ENCODE measurements around the gene CACNA1D.

Gene CACNA1D

DNA sequence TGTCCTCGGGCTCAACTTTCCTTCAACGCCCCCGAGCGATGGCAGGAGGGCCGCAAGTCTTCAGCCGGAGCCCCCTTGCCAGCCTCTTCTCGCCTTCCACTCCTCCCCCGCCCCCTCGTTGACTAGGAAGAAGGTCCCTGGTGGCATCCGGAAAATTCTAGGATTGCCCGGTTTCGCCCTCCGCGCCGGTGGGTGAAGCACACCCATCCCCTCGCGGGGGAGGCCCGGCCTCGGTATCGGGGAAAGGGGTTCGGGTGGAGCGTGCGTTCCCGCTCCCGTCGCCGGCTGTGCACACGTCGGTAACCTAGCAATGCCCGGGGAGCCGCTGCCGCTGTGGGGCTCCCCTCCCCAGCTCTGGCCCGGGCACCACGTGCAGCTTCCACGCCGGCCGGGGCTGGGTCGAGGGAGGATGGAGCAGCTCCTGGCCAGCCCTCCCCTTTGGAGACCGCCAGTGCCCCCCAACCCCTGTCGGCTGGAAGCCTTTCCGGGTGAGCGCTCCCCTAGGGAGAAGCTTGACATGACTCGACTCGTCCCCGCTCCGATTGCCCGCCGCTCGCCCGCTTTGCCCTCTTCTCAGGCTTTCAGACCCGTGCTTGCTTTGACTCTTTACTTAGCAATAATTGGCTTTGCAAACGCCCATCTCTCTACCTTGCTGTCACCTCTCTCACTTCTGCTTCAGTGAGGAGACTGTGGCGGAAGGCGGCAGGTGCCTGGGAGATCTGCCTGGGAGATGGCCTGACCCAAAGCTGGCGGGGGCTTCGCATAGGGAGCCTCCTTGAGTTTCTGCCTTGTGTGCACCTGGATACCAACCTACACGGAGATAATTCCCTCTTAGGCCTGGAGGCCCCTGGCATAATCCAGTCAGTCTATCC lies 1.3 kb downstream of the CACNA1D start:
- no peak for FAIRE-seq

DNA sequence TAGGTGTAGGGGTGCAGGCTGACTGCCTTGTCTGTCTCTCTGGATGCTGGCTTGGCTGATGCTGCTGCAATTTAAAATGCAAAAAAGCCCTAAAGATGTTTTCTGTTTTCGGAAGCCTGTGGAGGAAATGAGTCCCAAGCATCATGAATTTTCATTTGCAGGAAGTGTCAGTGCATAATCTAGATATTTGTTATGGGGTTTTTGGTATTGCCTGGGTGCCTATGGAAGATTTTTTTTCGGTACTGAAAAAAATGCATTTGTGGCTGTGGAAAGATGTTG lies 1.9 kb downstream of the CACNA1D start:
- FAIRE-seq, result no peak

DNA sequence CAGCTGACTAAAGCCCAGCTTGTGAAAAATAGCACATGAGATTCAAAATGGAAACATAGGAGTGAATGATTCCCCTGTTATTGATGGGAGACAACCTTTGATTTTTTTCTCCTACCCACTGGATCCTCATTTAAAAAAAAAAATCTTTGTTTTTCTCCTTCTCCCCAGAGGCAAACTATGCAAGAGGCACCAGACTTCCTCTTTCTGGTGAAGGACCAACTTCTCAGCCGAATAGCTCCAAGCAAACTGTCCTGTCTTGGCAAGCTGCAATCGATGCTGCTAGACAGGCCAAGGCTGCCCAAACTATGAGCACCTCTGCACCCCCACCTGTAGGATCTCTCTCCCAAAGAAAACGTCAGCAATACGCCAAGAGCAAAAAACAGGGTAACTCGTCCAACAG lies 2.6 kb downstream of the CACNA1D start:
- no peak for FAIRE-seq

GRCh38 chr3:53498806-53499641 lies 4.6 kb downstream of the CACNA1D start:
- FAIRE-seq, result no peak

DNA sequence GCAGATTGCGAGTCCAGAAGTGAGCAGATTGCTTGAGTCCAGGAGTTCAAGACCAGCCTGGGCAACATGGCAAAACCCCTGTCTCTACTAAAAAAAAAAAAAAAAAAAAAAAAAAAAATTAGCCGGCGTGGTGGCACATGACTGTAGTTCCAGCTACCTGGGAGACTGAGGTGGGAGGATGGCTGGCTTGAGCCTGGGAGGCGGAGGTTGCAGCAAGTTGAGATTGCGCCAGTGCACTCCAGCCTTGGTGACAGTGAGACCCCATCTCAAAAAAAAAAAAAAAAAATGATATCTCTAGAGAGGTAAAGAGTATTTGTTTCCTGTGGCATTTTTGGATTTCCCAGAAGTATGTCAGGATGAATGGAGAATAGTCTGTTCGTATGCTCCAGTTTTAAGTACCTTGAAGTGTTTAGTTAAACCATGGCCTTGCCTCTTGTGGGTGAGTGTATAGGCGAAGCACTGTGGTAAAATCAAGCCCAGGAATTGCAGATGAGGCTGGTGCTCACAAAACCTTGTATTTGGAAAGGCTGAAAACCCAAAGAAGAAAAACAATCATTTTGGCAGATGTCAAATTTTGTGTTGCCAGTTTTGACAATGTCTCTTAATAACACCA lies 5.9 kb downstream of the CACNA1D start:
- FAIRE-seq, result no peak

DNA sequence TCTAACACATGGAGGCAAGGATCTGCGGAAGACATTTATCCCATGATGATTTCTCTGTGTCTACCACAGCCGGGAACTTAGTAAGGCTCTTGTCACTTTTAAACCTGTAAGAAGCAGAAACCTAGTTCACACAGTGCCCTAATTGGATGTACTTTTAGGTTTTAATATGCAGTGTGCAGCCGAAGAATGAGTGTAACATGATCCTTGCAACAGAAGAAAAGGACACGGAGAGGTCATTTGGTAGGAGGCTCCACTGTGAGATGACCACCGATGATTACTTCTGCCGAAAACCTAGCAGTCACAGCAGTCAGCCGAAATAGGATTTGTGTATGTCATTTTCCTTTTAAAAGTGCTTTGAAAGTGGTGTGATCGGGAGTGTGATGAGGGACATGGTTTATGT lies 6.8 kb downstream of the CACNA1D start:
- FAIRE-seq, result no peak

- no peak for FAIRE-seq
These were observed 8.3 kb downstream of the CACNA1D start for GRCh38 chr3:53502737-53503136.

DNA sequence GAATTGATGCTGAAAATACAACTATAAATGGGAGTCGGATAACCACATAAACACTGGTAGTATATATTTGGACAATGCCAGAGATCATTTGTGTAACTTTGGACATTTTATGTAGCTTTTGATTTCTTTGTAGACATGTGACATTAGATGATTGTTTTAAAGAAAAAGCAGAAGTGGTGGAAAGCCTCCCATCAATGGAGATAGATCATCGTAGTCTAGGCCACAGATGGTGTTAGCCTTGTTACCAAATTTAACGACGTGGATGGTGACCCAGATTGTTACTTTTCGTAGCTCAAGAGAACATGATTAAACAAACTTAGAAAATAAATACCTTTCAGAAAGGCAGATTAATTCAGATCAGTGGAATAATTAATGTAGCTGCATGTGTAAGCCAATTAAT lies 8.8 kb downstream of the CACNA1D start:
- no peak for FAIRE-seq

GRCh38 chr3:53506110-53506762 lies 11.8 kb downstream of the CACNA1D start:
- no peak for FAIRE-seq

DNA sequence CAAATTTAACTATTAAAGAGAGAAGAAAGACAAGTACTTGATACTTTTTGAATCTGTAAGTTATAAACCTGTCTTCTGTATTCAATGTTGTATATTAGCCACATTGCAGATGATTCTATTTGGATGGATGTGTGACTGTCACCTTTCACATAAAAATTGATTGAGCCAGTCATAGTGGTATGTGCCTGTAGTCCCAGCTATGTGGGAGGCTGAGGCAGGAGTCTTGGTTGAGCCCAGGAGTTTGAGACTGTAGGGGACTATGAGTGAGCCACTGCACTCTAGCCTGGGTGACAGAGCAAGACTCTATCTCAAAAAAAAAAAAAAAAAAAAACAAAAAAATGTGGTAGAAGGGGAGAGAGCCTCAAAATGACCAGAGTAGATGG lies 12.3 kb downstream of the CACNA1D start:
- no peak for FAIRE-seq

DNA sequence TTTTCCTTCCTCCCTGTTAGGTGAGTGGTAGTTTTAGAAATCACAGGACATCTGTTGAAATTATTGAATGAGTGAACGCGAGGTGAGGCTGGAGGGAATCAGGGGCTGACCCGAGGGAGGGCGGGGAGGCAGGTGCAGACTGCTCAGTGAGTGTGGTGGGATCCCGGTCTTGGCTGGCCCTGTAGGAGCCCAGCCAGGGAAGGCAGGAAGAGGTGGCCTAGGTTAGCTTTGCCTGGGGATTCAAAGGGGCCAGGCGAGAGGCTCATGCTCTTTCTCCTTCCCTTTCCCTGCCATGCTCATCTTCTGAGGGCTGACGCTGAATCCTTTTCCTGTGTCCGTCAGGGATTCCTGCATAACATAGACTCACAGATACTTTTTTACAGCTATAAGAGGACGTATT lies 15.1 kb downstream of the CACNA1D start:
- FAIRE-seq, result no peak

DNA sequence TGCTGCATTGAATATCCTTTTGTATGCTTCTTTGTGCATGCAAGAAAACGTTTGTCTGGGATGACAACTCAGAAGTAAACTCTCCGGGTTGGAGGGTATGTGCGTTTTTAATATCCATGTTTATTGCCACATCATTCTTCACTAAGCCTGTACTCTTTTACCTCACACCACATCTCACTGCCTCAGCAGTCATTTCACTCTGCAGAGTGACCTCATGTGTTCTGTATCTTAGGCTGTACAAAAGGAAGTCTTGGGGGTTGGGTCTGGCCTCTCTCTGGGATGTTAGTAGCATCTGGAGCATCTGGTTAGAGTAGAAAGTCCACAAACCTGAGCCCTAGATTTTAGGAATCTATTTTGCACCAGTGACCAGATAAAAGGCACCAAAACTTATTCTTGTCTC lies 16.1 kb downstream of the CACNA1D start:
- FAIRE-seq, result no peak

DNA sequence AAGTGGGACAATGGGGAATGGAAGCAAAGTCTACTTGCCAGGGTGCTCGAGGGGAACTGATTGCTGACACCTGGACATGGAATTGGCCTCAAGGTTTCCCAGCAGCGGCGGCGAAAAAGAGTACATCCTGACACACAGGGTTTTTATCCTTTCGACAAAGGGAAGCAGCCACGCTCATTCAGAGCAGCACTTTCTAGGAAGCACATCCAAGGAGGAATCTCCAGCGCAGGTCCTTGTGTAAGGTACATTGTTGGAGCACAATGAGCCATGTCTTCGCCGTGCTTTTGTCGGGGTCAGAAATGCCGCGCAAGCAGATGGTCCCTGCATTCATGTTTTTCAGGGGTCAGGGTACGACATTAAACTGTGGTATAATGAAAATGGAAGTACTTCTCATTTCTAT lies 16.8 kb downstream of the CACNA1D start:
- FAIRE-seq, result no peak

DNA sequence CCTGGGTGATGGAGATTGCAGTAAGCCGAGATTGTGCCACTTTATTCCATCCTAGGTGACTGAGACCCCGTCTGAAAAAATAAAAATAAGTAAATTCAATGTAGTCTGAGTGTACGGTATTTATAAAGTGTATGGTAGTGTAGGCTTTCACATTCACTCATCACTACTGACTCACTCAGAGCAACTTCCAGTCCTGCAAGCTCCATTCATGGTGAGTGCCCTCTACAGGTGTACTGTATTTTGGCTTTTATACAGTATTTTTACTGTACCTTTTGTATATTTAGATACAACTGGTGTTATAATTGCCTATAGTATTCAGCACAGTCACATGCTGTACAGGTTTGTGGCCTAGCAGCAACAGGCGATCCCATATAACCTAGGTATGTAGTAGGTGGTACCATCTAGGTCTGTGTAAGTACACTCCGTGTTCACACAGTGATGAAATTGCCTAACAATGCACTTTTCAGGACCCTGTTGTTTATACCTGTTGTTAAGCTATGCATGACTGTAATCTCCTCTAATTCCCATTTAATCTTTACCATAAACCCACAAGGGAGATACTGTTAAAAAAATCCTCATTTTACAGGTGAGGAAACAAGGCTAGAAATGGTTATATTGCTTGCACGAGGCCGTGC lies 19.3 kb downstream of the CACNA1D start:
- no peak for FAIRE-seq

GRCh38 chr3:53516339-53516738 lies 21.9 kb downstream of the CACNA1D start:
- no peak for FAIRE-seq

DNA sequence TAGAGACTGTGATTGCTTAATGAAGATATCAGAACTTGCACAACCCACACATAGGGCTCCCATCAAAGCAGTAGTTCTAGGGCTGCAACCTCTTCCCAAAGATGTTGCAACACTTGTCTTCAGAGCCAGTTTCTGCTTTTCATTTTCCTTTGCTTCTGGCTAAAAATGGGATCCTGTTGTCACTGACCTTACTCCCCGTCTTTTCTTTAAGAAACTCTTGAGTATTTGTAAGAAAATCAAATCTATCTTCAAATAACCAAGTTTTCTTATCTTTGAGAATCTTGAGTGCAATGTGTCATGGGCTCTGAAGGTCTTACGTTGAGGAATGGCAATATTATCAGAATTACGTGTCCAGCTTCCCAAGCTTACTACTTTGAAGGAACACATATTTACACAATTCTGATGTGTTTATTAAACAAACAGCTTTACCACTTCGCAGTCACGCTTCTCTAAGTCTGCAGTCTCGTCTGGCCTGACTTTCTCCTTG lies 24.1 kb downstream of the CACNA1D start:
- FAIRE-seq, result no peak

GRCh38 chr3:53519065-53519709 lies 24.8 kb downstream of the CACNA1D start:
- FAIRE-seq, result no peak

DNA sequence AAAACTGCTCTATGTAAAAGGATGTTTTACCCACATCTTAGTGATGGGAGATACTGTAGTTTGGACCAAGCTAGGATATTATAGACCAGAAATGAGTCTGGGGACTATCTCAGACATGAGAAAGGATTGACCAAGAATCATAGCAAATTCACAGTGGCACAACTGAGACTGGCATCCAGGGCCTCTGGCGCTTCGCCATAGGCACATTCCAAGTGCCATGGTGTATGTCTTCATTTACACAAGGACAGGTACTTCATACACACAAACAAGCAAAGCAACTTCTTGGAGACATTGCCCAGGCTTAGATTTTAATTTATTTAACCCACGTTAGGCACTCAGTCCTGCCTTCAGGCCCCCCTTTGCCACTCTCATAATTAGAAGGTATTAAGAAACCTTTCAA lies 28.9 kb downstream of the CACNA1D start:
- no peak for FAIRE-seq

GRCh38 chr3:53524566-53524965 lies 30.2 kb downstream of the CACNA1D start:
- no peak for FAIRE-seq

- no peak for FAIRE-seq
These were observed 31.6 kb downstream of the CACNA1D start for GRCh38 chr3:53525765-53526703.

- FAIRE-seq, result no peak
These were observed 32.3 kb downstream of the CACNA1D start for GRCh38 chr3:53526704-53527055.
